Endodermal cell (in vitro differentiated cells): Measurements from ENCODE around the gene SC5D. TPM values are rescaled to one million over a fixed set of nuclear protein-coding genes. Genes with fewer than 3 reads are reported as not detected.
A peak's percentile ranks its signal among the peaks of the same experiment; 100 is the strongest.

ENCODE experiments used
- DNase-seq: peaks from one replicate; pipeline ENCODE4 v3.0.0-alpha.2; 2017
- H3K27ac ChIP-seq: 2 replicates; pipeline ENCODE4 v1.5.1; 2013; ENCODE audit warnings: mild to moderate bottlenecking, low read depth, low read length, moderate library complexity
- H3K27me3 ChIP-seq: 2 replicates; pipeline ENCODE4 v1.6.1; 2013; ENCODE audit warnings: mild to moderate bottlenecking, low read length, moderate library complexity; ENCODE audit not compliant: insufficient read depth, control insufficient read depth, poor library complexity, severe bottlenecking
- H3K36me3 ChIP-seq: 2 replicates; pipeline ENCODE4 v1.7.0; 2013; ENCODE audit warnings: mild to moderate bottlenecking, low read length, moderate library complexity; ENCODE audit not compliant: control insufficient read depth, insufficient read depth
- H3K4me1 ChIP-seq: one replicate; pipeline ENCODE4 v1.7.0; 2013; ENCODE audit warnings: low read length; ENCODE audit not compliant: control insufficient read depth, insufficient read depth
- H3K4me3 ChIP-seq: 2 replicates; pipeline ENCODE4 v1.5.1; 2013; ENCODE audit warnings: mild to moderate bottlenecking, low read length, moderate library complexity
- H3K9ac ChIP-seq: 2 replicates; pipeline ENCODE4 v1.6.1; 2013; ENCODE audit warnings: mild to moderate bottlenecking, low read length, moderate library complexity; ENCODE audit not compliant: poor library complexity, severe bottlenecking; ENCODE audit errors: extremely low read depth
- H3K9me3 ChIP-seq: 2 replicates; pipeline ENCODE4 v1.6.1; 2013; ENCODE audit warnings: mild to moderate bottlenecking, low read length, moderate library complexity; ENCODE audit not compliant: control insufficient read depth
- H3K27ac Mint-ChIP-seq: 2 replicates; pipeline ENCODE4 v1.8.0; 2020; ENCODE audit warnings: mixed read lengths
- H3K27me3 Mint-ChIP-seq: 2 replicates; pipeline ENCODE4 v1.8.0; 2021; ENCODE audit warnings: mild to moderate bottlenecking, mixed read lengths; ENCODE audit not compliant: insufficient read depth
- H3K36me3 Mint-ChIP-seq: 2 replicates; pipeline ENCODE4 v1.8.0; 2020; ENCODE audit warnings: low read depth, mixed read lengths
- H3K4me1 Mint-ChIP-seq: 2 replicates; pipeline ENCODE4 v1.8.0; 2020; ENCODE audit warnings: mixed read lengths
- H3K4me3 Mint-ChIP-seq: 2 replicates; pipeline ENCODE4 v1.8.0; 2020; ENCODE audit warnings: mild to moderate bottlenecking, moderate library complexity, mixed read lengths
- H3K9me3 Mint-ChIP-seq: 2 replicates; pipeline ENCODE4 v1.8.0; 2020; ENCODE audit warnings: mild to moderate bottlenecking, mixed read lengths
- CTCF ChIP-seq: fragments of 200-600 bp; sonication (generic); conservative IDR thresholded peaks from 2 replicates; pipeline ENCODE4 v1.5.0; 2021; ENCODE audit warnings: antibody characterized with exemption, mild to moderate bottlenecking
- WGBS, 2 experiments: methylation state at CpG; one replicate each; pipeline versions ENCODE4 v1.1.5 to v1.1.7; 2013; ENCODE audit warnings: missing lambda C conversion rate in 2 of 2, mixed read lengths in 1 of 2; ENCODE audit not compliant: insufficient coverage in 1 of 2, insufficient read length in 1 of 2; 5-methylcytosine and 5-hydroxymethylcytosine counted together
- total RNA-seq, 2 donors: library from RNA; stranded (reverse); fragmentation: NEBNext Ultra II Directional in 1 of 2; extraction: Animal tissue kit (Norgen Biotek cat#: 25700) in 1 of 2; gene quantifications; 2 replicates in 1 of 2; 3 replicates in 1 of 2; pipeline ENCODE4 v1.2.1, GENCODE V29; 2021

Gene SC5D
- total RNA-seq, 2 donors from 2014 or later = 66.0 to 70.9 TPM

GRCh38 chr11:121300313-121300971, 7.9 kb downstream of the SC5D start:
- Mint-ChIP-seq H3K27me3 (no peaks in the 10 kb centered on the region), H3K9me3 (peaks cover 3% of the 10 kb centered on the region), H3K4me3 (no peak overlapping the region), H3K36me3 (peaks cover 29% of the 10 kb centered on the region), H3K27ac (peak overlapping the region; percentile 67), H3K4me1 (peaks cover 35% of the 10 kb centered on the region)
- H3K36me3 ChIP-seq = peaks cover 37% of the 10 kb centered on the region
- peak overlapping the region; percentile 25 for H3K4me3 ChIP-seq
- 94 to 100% methylated on average over 1 to 2 of the region's 2 CpGs for WGBS, 2 experiments
- H3K27ac ChIP-seq = no peak overlapping the region
- no peak for DNase-seq
- H3K9ac ChIP-seq = no peak overlapping the region
- H3K9me3 ChIP-seq = peaks cover 10% of the 10 kb centered on the region
- TF ChIP-seq CTCF = no peak
- H3K4me1 ChIP-seq = peaks cover 11% of the 10 kb centered on the region
- H3K27me3 ChIP-seq = no peaks in the 10 kb centered on the region

GRCh38 chr11:121300972-121301699, 8.6 kb downstream of the SC5D start:
- Histone ChIP-seq H3K9ac (no peak overlapping the region), H3K9me3 (peaks cover 10% of the 10 kb centered on the region), H3K27me3 (no peaks in the 10 kb centered on the region), H3K36me3 (peaks cover 44% of the 10 kb centered on the region), H3K4me3 (no peak overlapping the region), H3K27ac (no peak overlapping the region), H3K4me1 (peaks cover 9% of the 10 kb centered on the region)
- no peak for DNase-seq
- Mint-ChIP-seq H3K27ac (peak overlapping the region; percentile 67), H3K4me3 (no peak overlapping the region), H3K36me3 (peaks cover 35% of the 10 kb centered on the region), H3K4me1 (peaks cover 29% of the 10 kb centered on the region), H3K27me3 (no peaks in the 10 kb centered on the region), H3K9me3 (peaks cover 3% of the 10 kb centered on the region)
- WGBS, 2 experiments = 86 to 97% methylated on average over 3 of the region's 3 CpGs
- no peak for TF ChIP-seq CTCF

- Histone ChIP-seq H3K27me3 (no peaks in the 10 kb centered on the region), H3K27ac (no peak overlapping the region), H3K4me1 (peaks cover 9% of the 10 kb centered on the region), H3K4me3 (no peak overlapping the region), H3K36me3 (peaks cover 49% of the 10 kb centered on the region), H3K9ac (no peak overlapping the region), H3K9me3 (no peaks in the 10 kb centered on the region)
- Mint-ChIP-seq H3K9me3 (no peaks in the 10 kb centered on the region), H3K36me3 (peaks cover 57% of the 10 kb centered on the region), H3K27me3 (no peaks in the 10 kb centered on the region), H3K4me3 (no peak overlapping the region), H3K4me1 (peaks cover 19% of the 10 kb centered on the region), H3K27ac (no peak overlapping the region)
- WGBS, 2 experiments = 88% methylated on average over 1 of the region's 1 CpG
- no peak for DNase-seq
- TF ChIP-seq CTCF = no peak
Measured at GRCh38 chr11:121304759-121305158, 12.2 kb downstream of the SC5D start.
